Liver (tissue), 9 donors: Measurements from ENCODE around the gene GRIK1. TPM values are rescaled to one million over a fixed set of nuclear protein-coding genes. Genes with fewer than 3 reads are reported as not detected.
A peak's percentile ranks its signal among the peaks of the same experiment; 100 is the strongest.

Experiments used
- DNase-seq: peaks from one replicate; pipeline ENCODE4 v3.0.0-alpha.2; 2017; ENCODE audit warnings: low spot score
- H3K27ac ChIP-seq, 2 donors: one replicate each; pipeline ENCODE4 v1.7.0; 2013; ENCODE audit warnings: inconsistent platforms in 2 of 2, low read length in 2 of 2, control low read depth in 1 of 2, low read depth in 1 of 2, mild to moderate bottlenecking in 1 of 2
- H3K27me3 ChIP-seq, 4 donors: one replicate each; pipeline versions ENCODE4 v1.6.1 to v1.7.0; 2013; ENCODE audit warnings: low read length in 3 of 4, inconsistent platforms in 1 of 4, mild to moderate bottlenecking in 1 of 4, moderate library complexity in 1 of 4; ENCODE audit not compliant: control insufficient read depth in 4 of 4, insufficient read depth in 4 of 4
- H3K36me3 ChIP-seq, 4 donors: one replicate each; pipeline versions ENCODE4 v1.6.1 to v1.7.0; 2013; ENCODE audit warnings: low read length in 3 of 4, mild to moderate bottlenecking in 3 of 4, low read depth in 1 of 4, moderate library complexity in 1 of 4; ENCODE audit not compliant: control insufficient read depth in 4 of 4, insufficient read depth in 3 of 4
- H3K4me1 ChIP-seq, 4 donors: one replicate each; pipeline versions ENCODE4 v1.6.1 to v1.7.0; 2013; ENCODE audit warnings: low read length in 3 of 4, mild to moderate bottlenecking in 3 of 4, moderate library complexity in 1 of 4; ENCODE audit not compliant: control insufficient read depth in 4 of 4, insufficient read depth in 4 of 4
- H3K4me3 ChIP-seq, 3 donors: one replicate each; pipeline versions ENCODE4 v1.6.1 to v1.7.0; 2013; ENCODE audit warnings: low read length in 3 of 3, control low read depth in 1 of 3, low read depth in 1 of 3, mild to moderate bottlenecking in 1 of 3
- H3K9ac ChIP-seq, 2 donors: one replicate each; pipeline ENCODE4 v1.7.0; 2013; ENCODE audit warnings: low read length in 2 of 2, mild to moderate bottlenecking in 2 of 2, moderate library complexity in 2 of 2, control low read depth in 1 of 2, low read depth in 1 of 2
- H3K9me3 ChIP-seq, 4 donors: one replicate each; pipeline versions ENCODE4 v1.6.1 to v1.7.0; 2013; ENCODE audit warnings: low read length in 3 of 4; ENCODE audit not compliant: control insufficient read depth in 4 of 4
- EGR1 ChIP-seq, 2 donors: IDR thresholded peaks; 2 replicates each; pipeline ENCODE4 v1.6.1; 2016 to 2018; ENCODE audit warnings: antibody characterized with exemption in 2 of 2, low read depth in 2 of 2
- FOXA1 ChIP-seq: IDR thresholded peaks from 2 replicates; pipeline ENCODE4 v1.6.1; 2016; ENCODE audit warnings: antibody characterized with exemption
- FOXA2 ChIP-seq: IDR thresholded peaks from 2 replicates; pipeline ENCODE4 v1.6.1; 2016; ENCODE audit warnings: antibody characterized with exemption
- HNF4A ChIP-seq, 2 donors: conservative IDR thresholded peaks; 2 replicates each; pipeline ENCODE4 v1.6.1; 2016; ENCODE audit warnings: antibody characterized with exemption in 2 of 2, mild to moderate bottlenecking in 2 of 2
- HNF4G ChIP-seq: IDR thresholded peaks from 2 replicates; pipeline ENCODE4 v1.6.1; 2016; ENCODE audit warnings: antibody characterized with exemption
- JUND ChIP-seq, 2 donors: IDR thresholded peaks; 2 replicates each; pipeline ENCODE4 v1.6.1; 2016; ENCODE audit warnings: antibody characterized with exemption in 2 of 2
- RAD21 ChIP-seq, 2 donors: IDR thresholded peaks; 2 replicates each; pipeline ENCODE4 v1.6.1; 2016; ENCODE audit warnings: antibody characterized with exemption in 2 of 2, mild to moderate bottlenecking in 2 of 2
- RXRA ChIP-seq, 2 donors: IDR thresholded peaks; 2 replicates each; pipeline ENCODE4 v1.6.1; 2017 to 2018; ENCODE audit warnings: antibody characterized with exemption in 2 of 2, mild to moderate bottlenecking in 1 of 2
- SP1 ChIP-seq: IDR thresholded peaks from 2 replicates; pipeline ENCODE4 v1.6.1; 2018; ENCODE audit warnings: antibody characterized with exemption, mild to moderate bottlenecking
- TAF1 ChIP-seq: conservative IDR thresholded peaks from 2 replicates; pipeline ENCODE4 v1.6.1; 2016; ENCODE audit warnings: antibody characterized with exemption, mild to moderate bottlenecking
- WGBS: extraction: QIAGEN DNeasy Blood & Tissue Kit; methylation state at CpG from one replicate; pipeline ENCODE4 v1.1.7; 2013; 5-methylcytosine and 5-hydroxymethylcytosine counted together
- polyA plus RNA-seq, 2 donors: library from polyadenylated mRNA; stranded (reverse) in 1 of 2; unstranded in 1 of 2; fragments of 200-250 nt in 1 of 2; fragments of >200 nt in 1 of 2; fragmentation: Nextera tagmentation in 1 of 2; extraction: Ambion mirVana in 1 of 2; gene quantifications; one replicate each; pipeline versions ENCODE4 v1.2.1 to v1.2.3, GENCODE V29; 2013 to 2015
- total RNA-seq, 2 donors: library from RNA; depleted of rRNA; stranded (reverse); fragments of >200 nt; gene quantifications; one replicate each; pipeline ENCODE4 v1.2.3, GENCODE V29; 2014
- TF ChIP-seq, protein P1 (sequence below): IDR thresholded peaks from 2 replicates; pipeline ENCODE4 v1.6.1; 2016; ENCODE audit warnings: antibody characterized with exemption, mild to moderate bottlenecking
- TF ChIP-seq, protein P2 (sequence below): IDR thresholded peaks from 2 replicates; pipeline ENCODE4 v1.6.1; 2016; ENCODE audit warnings: antibody characterized with exemption
- TF ChIP-seq, protein P3 (sequence below): fragments of 150-350 bp; IDR thresholded peaks from 2 replicates; pipeline ENCODE4 v1.5.1; 2017; ENCODE audit warnings: improper control_type of control experiment, low read depth, low read length; ENCODE audit not compliant: missing input control
- TF ChIP-seq, protein P4 (sequence below): IDR thresholded peaks from 2 replicates; pipeline ENCODE4 v1.6.1; 2016; ENCODE audit warnings: antibody characterized with exemption
- TF ChIP-seq, protein P5 (sequence below): IDR thresholded peaks from 2 replicates; pipeline ENCODE4 v1.6.1; 2016; ENCODE audit warnings: antibody characterized with exemption
- donor health status: healthy.
- donor health status: healthy.
- donor health status: healthy.
- donor health status: healthy.
- donor health status: healthy.

GRIK1 gene
- total and polyA plus RNA-seq, 4 donors: 0.02 to 0.14 (median 0.05) TPM; not detected in 1

DNA sequence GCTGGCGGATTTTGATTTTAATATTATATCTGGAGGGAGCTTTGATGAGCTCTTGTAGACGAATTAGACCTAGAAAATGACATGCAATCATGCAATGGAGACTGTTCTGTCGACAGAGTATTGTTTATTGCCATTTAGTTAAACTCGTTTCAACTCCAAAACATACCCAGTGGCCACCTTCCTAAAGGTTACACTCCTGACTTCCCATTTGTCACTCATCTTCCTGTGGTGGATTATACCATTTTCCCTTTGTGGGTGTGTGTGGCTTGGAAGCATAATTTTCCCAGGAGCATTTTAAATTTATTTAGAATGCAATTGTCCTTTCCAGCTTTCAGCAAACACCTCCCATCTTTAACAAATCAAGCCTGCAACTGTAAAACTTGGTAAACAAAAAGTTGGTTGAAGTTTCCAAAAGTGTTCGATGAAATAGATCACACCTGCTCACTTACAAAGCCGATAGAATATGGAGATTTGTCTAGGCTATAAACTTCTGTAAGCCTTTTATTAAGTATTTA is 266.6 kb downstream of the GRIK1 start:
- Histone ChIP-seq H3K9me3 (no peaks in the 10 kb centered on the region), H3K27me3 (no peaks in the 10 kb centered on the region), H3K27ac (no peak overlapping the region), H3K9ac (no peak overlapping the region), H3K4me3 (no peak overlapping the region), H3K4me1 (no peaks in the 10 kb centered on the region), H3K36me3 (no peaks in the 10 kb centered on the region)
- no peak for DNase-seq
- TF ChIP-seq, protein P1, sequence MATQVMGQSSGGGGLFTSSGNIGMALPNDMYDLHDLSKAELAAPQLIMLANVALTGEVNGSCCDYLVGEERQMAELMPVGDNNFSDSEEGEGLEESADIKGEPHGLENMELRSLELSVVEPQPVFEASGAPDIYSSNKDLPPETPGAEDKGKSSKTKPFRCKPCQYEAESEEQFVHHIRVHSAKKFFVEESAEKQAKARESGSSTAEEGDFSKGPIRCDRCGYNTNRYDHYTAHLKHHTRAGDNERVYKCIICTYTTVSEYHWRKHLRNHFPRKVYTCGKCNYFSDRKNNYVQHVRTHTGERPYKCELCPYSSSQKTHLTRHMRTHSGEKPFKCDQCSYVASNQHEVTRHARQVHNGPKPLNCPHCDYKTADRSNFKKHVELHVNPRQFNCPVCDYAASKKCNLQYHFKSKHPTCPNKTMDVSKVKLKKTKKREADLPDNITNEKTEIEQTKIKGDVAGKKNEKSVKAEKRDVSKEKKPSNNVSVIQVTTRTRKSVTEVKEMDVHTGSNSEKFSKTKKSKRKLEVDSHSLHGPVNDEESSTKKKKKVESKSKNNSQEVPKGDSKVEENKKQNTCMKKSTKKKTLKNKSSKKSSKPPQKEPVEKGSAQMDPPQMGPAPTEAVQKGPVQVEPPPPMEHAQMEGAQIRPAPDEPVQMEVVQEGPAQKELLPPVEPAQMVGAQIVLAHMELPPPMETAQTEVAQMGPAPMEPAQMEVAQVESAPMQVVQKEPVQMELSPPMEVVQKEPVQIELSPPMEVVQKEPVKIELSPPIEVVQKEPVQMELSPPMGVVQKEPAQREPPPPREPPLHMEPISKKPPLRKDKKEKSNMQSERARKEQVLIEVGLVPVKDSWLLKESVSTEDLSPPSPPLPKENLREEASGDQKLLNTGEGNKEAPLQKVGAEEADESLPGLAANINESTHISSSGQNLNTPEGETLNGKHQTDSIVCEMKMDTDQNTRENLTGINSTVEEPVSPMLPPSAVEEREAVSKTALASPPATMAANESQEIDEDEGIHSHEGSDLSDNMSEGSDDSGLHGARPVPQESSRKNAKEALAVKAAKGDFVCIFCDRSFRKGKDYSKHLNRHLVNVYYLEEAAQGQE: no peak
- TF ChIP-seq, protein P2, sequence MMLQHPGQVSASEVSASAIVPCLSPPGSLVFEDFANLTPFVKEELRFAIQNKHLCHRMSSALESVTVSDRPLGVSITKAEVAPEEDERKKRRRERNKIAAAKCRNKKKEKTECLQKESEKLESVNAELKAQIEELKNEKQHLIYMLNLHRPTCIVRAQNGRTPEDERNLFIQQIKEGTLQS: no peak
- no peak for TF ChIP-seq TAF1
- TF ChIP-seq, protein P3, sequence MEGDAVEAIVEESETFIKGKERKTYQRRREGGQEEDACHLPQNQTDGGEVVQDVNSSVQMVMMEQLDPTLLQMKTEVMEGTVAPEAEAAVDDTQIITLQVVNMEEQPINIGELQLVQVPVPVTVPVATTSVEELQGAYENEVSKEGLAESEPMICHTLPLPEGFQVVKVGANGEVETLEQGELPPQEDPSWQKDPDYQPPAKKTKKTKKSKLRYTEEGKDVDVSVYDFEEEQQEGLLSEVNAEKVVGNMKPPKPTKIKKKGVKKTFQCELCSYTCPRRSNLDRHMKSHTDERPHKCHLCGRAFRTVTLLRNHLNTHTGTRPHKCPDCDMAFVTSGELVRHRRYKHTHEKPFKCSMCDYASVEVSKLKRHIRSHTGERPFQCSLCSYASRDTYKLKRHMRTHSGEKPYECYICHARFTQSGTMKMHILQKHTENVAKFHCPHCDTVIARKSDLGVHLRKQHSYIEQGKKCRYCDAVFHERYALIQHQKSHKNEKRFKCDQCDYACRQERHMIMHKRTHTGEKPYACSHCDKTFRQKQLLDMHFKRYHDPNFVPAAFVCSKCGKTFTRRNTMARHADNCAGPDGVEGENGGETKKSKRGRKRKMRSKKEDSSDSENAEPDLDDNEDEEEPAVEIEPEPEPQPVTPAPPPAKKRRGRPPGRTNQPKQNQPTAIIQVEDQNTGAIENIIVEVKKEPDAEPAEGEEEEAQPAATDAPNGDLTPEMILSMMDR: no peak
- no peak for TF ChIP-seq HNF4A (conservative IDR thresholded peaks at IDR 0.05)
- TF ChIP-seq FOXA1: no peak
- TF ChIP-seq FOXA2: no peak
- no peak for TF ChIP-seq SP1
- WGBS: 72% methylated on average over 6 of the region's 6 CpGs

DNA sequence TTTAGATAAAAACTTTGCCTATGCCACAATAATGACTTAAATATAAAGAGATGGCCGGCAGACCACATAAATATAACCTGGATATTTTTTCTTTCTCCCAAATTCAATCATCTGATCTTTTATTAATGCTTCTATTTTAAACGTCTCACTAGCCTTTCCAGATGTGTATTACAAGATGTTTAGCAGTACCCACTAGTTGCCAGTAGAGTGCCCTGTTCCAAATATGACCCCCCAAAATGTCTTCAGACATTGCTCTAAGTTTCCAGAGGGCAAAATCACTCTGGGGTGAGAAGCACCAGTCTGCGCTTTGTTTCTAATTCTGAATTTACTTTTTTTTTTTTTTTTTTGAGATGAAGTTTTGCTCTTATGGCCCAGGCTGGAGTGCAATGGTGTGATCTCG is 268.1 kb downstream of the GRIK1 start:
- Histone ChIP-seq H3K9me3 (no peaks in the 10 kb centered on the region), H3K4me3 (no peak overlapping the region), H3K4me1 (no peaks in the 10 kb centered on the region), H3K27me3 (no peaks in the 10 kb centered on the region), H3K9ac (no peak overlapping the region), H3K36me3 (no peaks in the 10 kb centered on the region), H3K27ac (no peak overlapping the region)
- TF ChIP-seq FOXA1 (no peak), RAD21 (IDR thresholded peaks at IDR 0.05) (peak in 1 of 2 donors; percentile 35), RXRA (IDR thresholded peaks at IDR 0.05) (no peak)
- DNase-seq: no peak
- 83% methylated on average over 4 of the region's 4 CpGs for WGBS

DNA sequence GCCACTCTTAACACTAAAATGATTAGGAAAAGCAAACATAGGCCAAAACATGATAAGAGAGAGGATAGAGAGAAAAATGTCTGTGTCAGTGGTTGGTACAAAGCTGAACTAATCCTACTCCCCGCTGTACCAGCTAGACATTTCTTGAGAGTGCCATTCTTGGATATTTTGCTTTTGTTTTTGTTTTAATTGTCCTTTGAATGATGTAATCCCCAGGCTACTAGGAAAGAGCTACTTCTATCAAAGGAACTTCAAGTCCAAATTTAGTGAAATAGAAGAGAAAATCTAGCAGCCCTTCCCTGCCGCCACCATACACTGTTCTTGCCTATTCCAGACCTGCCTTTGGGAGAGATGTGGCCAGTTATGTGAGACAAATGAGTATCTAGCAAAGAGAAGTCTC is 269.6 kb downstream of the GRIK1 start:
- DNase-seq: no peak
- 91% methylated on average over 2 of the region's 2 CpGs for WGBS
- Histone ChIP-seq H3K36me3 (no peaks in the 10 kb centered on the region), H3K27me3 (no peaks in the 10 kb centered on the region), H3K27ac (no peak overlapping the region), H3K4me3 (no peak overlapping the region), H3K9me3 (no peaks in the 10 kb centered on the region), H3K4me1 (no peaks in the 10 kb centered on the region), H3K9ac (no peak overlapping the region)
- TF ChIP-seq JUND (IDR thresholded peaks at IDR 0.05) (no peak), EGR1 (IDR thresholded peaks at IDR 0.05; ENCODE audit: low read depth in 2 of 2) (no peak), FOXA2 (no peak), HNF4G (no peak), FOXA1 (no peak), HNF4A (conservative IDR thresholded peaks at IDR 0.05) (no peak)
- TF ChIP-seq, protein P4, sequence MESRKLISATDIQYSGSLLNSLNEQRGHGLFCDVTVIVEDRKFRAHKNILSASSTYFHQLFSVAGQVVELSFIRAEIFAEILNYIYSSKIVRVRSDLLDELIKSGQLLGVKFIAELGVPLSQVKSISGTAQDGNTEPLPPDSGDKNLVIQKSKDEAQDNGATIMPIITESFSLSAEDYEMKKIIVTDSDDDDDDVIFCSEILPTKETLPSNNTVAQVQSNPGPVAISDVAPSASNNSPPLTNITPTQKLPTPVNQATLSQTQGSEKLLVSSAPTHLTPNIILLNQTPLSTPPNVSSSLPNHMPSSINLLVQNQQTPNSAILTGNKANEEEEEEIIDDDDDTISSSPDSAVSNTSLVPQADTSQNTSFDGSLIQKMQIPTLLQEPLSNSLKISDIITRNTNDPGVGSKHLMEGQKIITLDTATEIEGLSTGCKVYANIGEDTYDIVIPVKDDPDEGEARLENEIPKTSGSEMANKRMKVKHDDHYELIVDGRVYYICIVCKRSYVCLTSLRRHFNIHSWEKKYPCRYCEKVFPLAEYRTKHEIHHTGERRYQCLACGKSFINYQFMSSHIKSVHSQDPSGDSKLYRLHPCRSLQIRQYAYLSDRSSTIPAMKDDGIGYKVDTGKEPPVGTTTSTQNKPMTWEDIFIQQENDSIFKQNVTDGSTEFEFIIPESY: no peak
- TF ChIP-seq, protein P3: no peak
- TF ChIP-seq, protein P2: no peak
- TF ChIP-seq, protein P5, sequence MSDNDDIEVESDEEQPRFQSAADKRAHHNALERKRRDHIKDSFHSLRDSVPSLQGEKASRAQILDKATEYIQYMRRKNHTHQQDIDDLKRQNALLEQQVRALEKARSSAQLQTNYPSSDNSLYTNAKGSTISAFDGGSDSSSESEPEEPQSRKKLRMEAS: no peak
